Stimulated activated naive CD8-positive, alpha-beta T cell treated with anti-CD3 and anti-CD28 coated beads, Interleukin-15, Interleukin-2, amounts not matched to agents 100 ng/mL and 50 ng/mL, for 24 hours (primary cell): Measurements from ENCODE around the gene OPN1MW3.
"Not testable (repeated sequence)": the region's sequence is repeated elsewhere in the genome, so short reads cannot be mapped to it uniquely, and the experiment has no call there.

Source experiments
- H3K27ac Mint-ChIP-seq: one replicate; pipeline ENCODE4 v1.8.0; 2021; ENCODE audit warnings: mild to moderate bottlenecking, mixed read lengths
- H3K27me3 Mint-ChIP-seq: one replicate; pipeline ENCODE4 v1.8.0; 2021; ENCODE audit warnings: mixed read lengths
- H3K36me3 Mint-ChIP-seq: one replicate; pipeline ENCODE4 v1.8.0; 2021; ENCODE audit warnings: low read depth, mixed read lengths
- H3K4me1 Mint-ChIP-seq: one replicate; pipeline ENCODE4 v1.8.0; 2021; ENCODE audit warnings: low read depth, mixed read lengths
- H3K4me3 Mint-ChIP-seq: one replicate; pipeline ENCODE4 v1.8.0; 2021; ENCODE audit warnings: mild to moderate bottlenecking, mixed read lengths
- H3K9me3 Mint-ChIP-seq: one replicate; pipeline ENCODE4 v1.8.0; 2021; ENCODE audit warnings: mixed read lengths

The OPN1MW3 gene

GRCh38 chrX:154257282-154257681, at the start of gene OPN1MW3:
Gene OPN1MW3 (plus strand): TSS chrX:154257582. CDS start chrX:154257620, 38 bp downstream.
- not testable (repeated sequence) for H3K36me3 Mint-ChIP-seq, H3K4me1 Mint-ChIP-seq, H3K27ac Mint-ChIP-seq, H3K4me3 Mint-ChIP-seq, H3K27me3 Mint-ChIP-seq, H3K9me3 Mint-ChIP-seq

DNA sequence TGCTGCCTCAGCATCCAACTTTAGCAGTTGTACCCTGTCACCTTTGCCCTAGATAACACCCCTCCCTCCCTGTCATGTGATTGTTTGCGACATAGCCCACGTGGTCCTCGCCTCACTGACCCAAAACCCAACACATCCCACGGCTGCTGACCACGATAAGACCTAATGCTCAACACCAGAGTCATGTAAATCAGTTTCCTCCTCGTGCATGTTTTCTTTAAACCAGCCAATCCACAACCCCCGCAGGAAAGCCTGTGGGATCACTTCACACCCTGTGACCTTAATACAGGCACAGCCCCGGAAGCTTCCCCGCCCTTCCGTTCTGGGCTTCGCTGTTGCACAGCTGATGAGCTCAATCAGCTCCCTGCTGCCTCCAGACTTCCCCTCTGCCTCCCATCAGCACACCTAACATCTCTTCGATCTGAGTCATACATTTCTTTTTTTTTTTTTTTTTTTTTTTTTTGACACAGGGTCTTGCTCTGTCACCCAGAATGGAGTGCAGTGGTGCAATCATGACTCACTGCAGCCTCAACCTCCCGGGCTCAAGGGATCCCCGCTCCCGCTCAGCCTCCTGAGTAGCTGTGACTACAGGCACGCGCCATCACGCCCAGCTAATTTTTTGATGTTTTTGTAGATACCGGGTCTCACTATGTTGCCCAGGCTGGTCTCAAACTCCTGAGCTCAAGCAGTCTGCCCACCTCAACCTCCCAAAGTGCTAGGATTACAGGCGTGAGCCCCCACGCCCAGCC, 47.5 kb upstream of the OPN1MW3 start:
- not testable (repeated sequence) for H3K4me1 Mint-ChIP-seq, H3K36me3 Mint-ChIP-seq, H3K27me3 Mint-ChIP-seq, H3K4me3 Mint-ChIP-seq, H3K9me3 Mint-ChIP-seq, H3K27ac Mint-ChIP-seq

DNA sequence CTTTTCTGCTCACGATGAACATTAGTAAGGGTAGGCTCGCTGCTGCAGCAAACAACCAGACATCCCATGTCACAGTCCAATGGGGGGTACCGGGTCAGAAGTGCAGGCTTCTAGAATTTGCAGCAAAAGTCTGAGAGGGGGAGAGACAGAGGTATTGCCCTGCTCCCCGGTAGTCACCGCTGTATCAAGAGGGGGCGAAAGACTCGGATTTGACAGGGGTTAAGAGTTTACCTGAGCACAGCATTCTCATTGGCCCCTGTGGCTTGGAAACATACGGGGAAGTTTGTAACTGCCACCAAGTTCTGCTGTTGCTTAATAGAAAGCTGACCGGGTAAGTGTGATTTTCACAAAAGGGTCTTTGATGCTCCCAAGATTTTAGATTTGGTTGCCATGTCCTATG, 46.3 kb upstream of the OPN1MW3 start:
- not testable (repeated sequence) for H3K27me3 Mint-ChIP-seq, H3K9me3 Mint-ChIP-seq, H3K36me3 Mint-ChIP-seq, H3K4me1 Mint-ChIP-seq, H3K4me3 Mint-ChIP-seq, H3K27ac Mint-ChIP-seq

- H3K9me3 Mint-ChIP-seq, H3K27me3 Mint-ChIP-seq, H3K4me1 Mint-ChIP-seq, H3K27ac Mint-ChIP-seq, H3K36me3 Mint-ChIP-seq, H3K4me3 Mint-ChIP-seq: not testable (repeated sequence)
Measured at GRCh38 chrX:154211499-154211898, 45.9 kb upstream of the OPN1MW3 start.

DNA sequence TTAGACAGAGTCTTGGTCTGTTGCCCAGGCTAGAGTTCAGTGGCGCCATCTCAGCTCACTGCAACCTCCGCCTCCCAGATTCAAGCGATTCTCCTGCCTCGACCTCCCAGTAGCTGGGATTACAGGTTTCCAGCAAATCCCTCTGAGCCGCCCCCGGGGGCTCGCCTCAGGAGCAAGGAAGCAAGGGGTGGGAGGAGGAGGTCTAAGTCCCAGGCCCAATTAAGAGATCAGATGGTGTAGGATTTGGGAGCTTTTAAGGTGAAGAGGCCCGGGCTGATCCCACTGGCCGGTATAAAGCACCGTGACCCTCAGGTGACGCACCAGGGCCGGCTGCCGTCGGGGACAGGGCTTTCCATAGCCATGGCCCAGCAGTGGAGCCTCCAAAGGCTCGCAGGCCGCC, 37.9 kb upstream of the OPN1MW3 start, which contains the start of gene OPN1MW2:
Gene OPN1MW2, plus strand, starts transcription at position 301 of the 400 bp plus-strand sequence. Its CDS starts 60 bp downstream, at position 361.
- not testable (repeated sequence) for H3K9me3 Mint-ChIP-seq, H3K4me1 Mint-ChIP-seq, H3K27ac Mint-ChIP-seq, H3K36me3 Mint-ChIP-seq, H3K27me3 Mint-ChIP-seq, H3K4me3 Mint-ChIP-seq

GRCh38 chrX:154225292-154225691, 32.1 kb upstream of the OPN1MW3 start:
- not testable (repeated sequence) for H3K9me3 Mint-ChIP-seq, H3K27me3 Mint-ChIP-seq, H3K4me3 Mint-ChIP-seq, H3K4me1 Mint-ChIP-seq, H3K36me3 Mint-ChIP-seq, H3K27ac Mint-ChIP-seq

GRCh38 chrX:154226706-154227105, 30.7 kb upstream of the OPN1MW3 start:
- H3K27me3 Mint-ChIP-seq, H3K27ac Mint-ChIP-seq, H3K4me3 Mint-ChIP-seq, H3K4me1 Mint-ChIP-seq, H3K36me3 Mint-ChIP-seq, H3K9me3 Mint-ChIP-seq: not testable (repeated sequence)

DNA sequence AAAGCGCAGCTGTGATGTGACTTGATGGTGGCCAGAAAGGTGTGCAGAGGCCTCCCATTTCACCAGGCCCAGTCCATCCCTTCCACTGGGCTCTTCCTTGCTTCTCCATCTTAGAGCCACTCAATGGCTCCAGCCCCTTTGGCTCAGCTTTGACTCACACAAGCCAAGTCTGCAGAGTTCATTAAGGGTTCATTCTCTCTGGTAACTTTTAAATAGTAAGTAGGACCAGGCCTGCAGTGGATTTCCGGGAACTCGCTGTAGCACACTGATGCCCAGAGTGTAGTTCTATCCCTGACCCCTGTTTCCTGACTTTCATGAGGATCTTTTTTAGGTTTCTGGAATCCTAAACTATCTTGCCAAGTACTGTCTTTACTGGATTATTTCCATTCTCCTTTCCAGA, 25.9 kb upstream of the OPN1MW3 start:
- not testable (repeated sequence) for H3K27ac Mint-ChIP-seq, H3K4me1 Mint-ChIP-seq, H3K4me3 Mint-ChIP-seq, H3K36me3 Mint-ChIP-seq, H3K27me3 Mint-ChIP-seq, H3K9me3 Mint-ChIP-seq

GRCh38 chrX:154233620-154234019, 23.8 kb upstream of the OPN1MW3 start:
- not testable (repeated sequence) for H3K27ac Mint-ChIP-seq, H3K36me3 Mint-ChIP-seq, H3K27me3 Mint-ChIP-seq, H3K9me3 Mint-ChIP-seq, H3K4me1 Mint-ChIP-seq, H3K4me3 Mint-ChIP-seq

GRCh38 chrX:154238939-154239559, 18.3 kb upstream of the OPN1MW3 start:
- not testable (repeated sequence) for H3K9me3 Mint-ChIP-seq, H3K4me1 Mint-ChIP-seq, H3K27me3 Mint-ChIP-seq, H3K4me3 Mint-ChIP-seq, H3K36me3 Mint-ChIP-seq, H3K27ac Mint-ChIP-seq

GRCh38 chrX:154239982-154240503, 17.3 kb upstream of the OPN1MW3 start:
- H3K27ac Mint-ChIP-seq, H3K9me3 Mint-ChIP-seq, H3K27me3 Mint-ChIP-seq, H3K4me1 Mint-ChIP-seq, H3K4me3 Mint-ChIP-seq, H3K36me3 Mint-ChIP-seq: not testable (repeated sequence)

DNA sequence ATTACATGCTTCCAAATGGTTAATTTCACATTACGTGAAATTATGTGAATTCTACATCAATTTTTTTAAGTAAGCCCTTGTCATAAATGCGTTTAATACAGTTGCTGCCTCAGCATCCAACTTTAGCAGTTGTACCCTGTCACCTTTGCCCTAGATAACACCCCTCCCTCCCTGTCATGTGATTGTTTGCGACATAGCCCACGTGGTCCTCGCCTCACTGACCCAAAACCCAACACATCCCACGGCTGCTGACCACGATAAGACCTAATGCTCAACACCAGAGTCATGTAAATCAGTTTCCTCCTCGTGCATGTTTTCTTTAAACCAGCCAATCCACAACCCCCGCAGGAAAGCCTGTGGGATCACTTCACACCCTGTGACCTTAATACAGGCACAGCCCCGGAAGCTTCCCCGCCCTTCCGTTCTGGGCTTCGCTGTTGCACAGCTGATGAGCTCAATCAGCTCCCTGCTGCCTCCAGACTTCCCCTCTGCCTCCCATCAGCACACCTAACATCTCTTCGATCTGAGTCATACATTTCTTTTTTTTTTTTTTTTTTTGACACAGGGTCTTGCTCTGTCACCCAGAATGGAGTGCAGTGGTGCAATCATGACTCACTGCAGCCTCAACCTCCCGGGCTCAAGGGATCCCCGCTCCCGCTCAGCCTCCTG, 9.9 kb upstream of the OPN1MW3 start:
- not testable (repeated sequence) for H3K27ac Mint-ChIP-seq, H3K27me3 Mint-ChIP-seq, H3K9me3 Mint-ChIP-seq, H3K4me3 Mint-ChIP-seq, H3K36me3 Mint-ChIP-seq, H3K4me1 Mint-ChIP-seq

GRCh38 chrX:154248076-154248475, 9.3 kb upstream of the OPN1MW3 start:
- H3K27me3 Mint-ChIP-seq, H3K36me3 Mint-ChIP-seq, H3K9me3 Mint-ChIP-seq, H3K4me3 Mint-ChIP-seq, H3K27ac Mint-ChIP-seq, H3K4me1 Mint-ChIP-seq: not testable (repeated sequence)

DNA sequence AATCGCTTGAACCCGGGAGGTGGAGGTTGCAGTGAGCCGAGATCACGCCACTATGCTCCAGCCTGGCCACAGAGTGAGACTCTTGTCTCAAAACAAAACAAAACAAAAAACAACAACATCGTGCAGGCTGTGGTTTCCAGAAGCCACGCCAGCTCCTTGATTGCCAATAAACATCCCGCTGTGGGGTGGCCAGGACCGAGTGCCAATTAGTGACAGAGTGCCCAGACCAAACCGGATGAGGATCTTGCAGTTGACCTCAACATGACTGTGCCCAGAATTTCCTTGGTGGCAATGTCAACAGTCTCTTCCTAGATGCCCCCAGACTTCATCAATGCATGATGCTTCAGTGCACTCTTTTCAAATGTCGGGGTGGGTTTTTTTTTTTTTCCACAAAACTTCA, 1.3 kb downstream of the OPN1MW3 start:
- H3K4me3 Mint-ChIP-seq, H3K27ac Mint-ChIP-seq, H3K4me1 Mint-ChIP-seq, H3K27me3 Mint-ChIP-seq, H3K36me3 Mint-ChIP-seq, H3K9me3 Mint-ChIP-seq: not testable (repeated sequence)

DNA sequence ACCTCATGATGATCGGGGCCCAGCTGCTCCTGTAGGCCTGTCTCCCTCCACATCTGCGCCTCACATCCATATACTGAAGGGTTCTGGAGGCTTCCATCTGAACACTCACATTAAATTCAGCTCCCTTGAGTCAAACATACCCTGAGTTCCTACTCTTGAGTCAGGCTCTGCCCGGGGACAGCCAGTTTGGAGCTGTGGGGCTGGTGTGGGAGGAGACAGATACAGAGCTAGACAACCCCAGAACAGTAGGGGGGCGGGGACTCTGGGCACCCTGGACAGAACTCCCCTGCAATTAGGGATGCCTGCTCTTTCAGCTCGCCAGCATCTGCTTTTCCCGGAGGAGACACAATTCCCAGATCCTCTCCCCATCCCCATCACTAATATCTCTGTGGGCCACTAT, 5.7 kb downstream of the OPN1MW3 start:
- H3K9me3 Mint-ChIP-seq, H3K4me1 Mint-ChIP-seq, H3K4me3 Mint-ChIP-seq, H3K27ac Mint-ChIP-seq, H3K36me3 Mint-ChIP-seq, H3K27me3 Mint-ChIP-seq: not testable (repeated sequence)

GRCh38 chrX:154269245-154269644, 11.9 kb downstream of the OPN1MW3 start:
- H3K36me3 Mint-ChIP-seq, H3K4me3 Mint-ChIP-seq, H3K4me1 Mint-ChIP-seq, H3K27ac Mint-ChIP-seq, H3K27me3 Mint-ChIP-seq, H3K9me3 Mint-ChIP-seq: not testable (repeated sequence)
